B cell (primary cell): Measurements from ENCODE around the gene DTWD2. TPM values are rescaled to one million over a fixed set of nuclear protein-coding genes. Genes with fewer than 3 reads are reported as not detected.

ENCODE experiments used
- ATAC-seq: fragments of 200-7000 bp; cut with Tn5 transposase; one replicate; pipeline ENCODE4 v1.10.0; 2021; ENCODE audit warnings: low read depth, mild to moderate bottlenecking, moderate number of reproducible peaks, moderate library complexity
- CTCF ChIA-PET: fragments of 350-600 bp; sonication (Branson Sonifier 250); formaldehyde crosslinking; loops from one replicate; lab custom pipeline; 2021; ENCODE audit warnings: antibody characterized with exemption, inconsistent platforms; lab: Charles Lee
- POLR2A ChIA-PET: fragments of 350-600 bp; sonication (Branson Sonifier 250); formaldehyde crosslinking; loops from one replicate; lab custom pipeline; 2021; ENCODE audit warnings: antibody characterized with exemption; lab: Charles Lee
- DNase-seq: peaks from one replicate; pipeline ENCODE4 v3.0.0; 2013
- H2AFZ ChIP-seq: 2 replicates; pipeline ENCODE4 v1.6.1; 2012; ENCODE audit warnings: mild to moderate bottlenecking, low read depth, low read length; ENCODE audit not compliant: insufficient read depth, poor library complexity, severe bottlenecking
- H3K27ac ChIP-seq, 2 donors: 1 replicate in 1 of 2; 2 replicates in 1 of 2; pipeline ENCODE4 v1.5.1; 2012 to 2013; ENCODE audit warnings: low read length in 2 of 2, mild to moderate bottlenecking in 2 of 2, moderate library complexity in 1 of 2
- H3K27me3 ChIP-seq, 4 experiments: fragments of 200-600 bp in 1 of 4; sonication (generic) in 1 of 4; replicated peaks in 1 of 4; 1 replicate in 2 of 4; 2 replicates in 2 of 4; pipeline versions ENCODE4 v1.6.1 to v1.7.0; 2013 to 2016; ENCODE audit warnings: low read length in 3 of 4, mild to moderate bottlenecking in 2 of 4, mixed read lengths in 1 of 4, moderate library complexity in 1 of 4; ENCODE audit not compliant: insufficient read depth in 4 of 4, control insufficient read depth in 3 of 4; ENCODE audit errors: control extremely low read depth in 1 of 4
- H3K36me3 ChIP-seq, 2 experiments: replicated peaks in 1 of 2; 1 replicate in 1 of 2; 2 replicates in 1 of 2; pipeline versions ENCODE4 v1.6.1 to v1.7.1; 2013; ENCODE audit warnings: low read length in 1 of 2; ENCODE audit not compliant: insufficient read depth in 2 of 2, control insufficient read depth in 1 of 2; ENCODE audit errors: control extremely low read depth in 1 of 2, extremely low read depth in 1 of 2
- H3K4me1 ChIP-seq, 2 donors: fragments of 200-600 bp in 1 of 2; sonication (generic) in 1 of 2; 1 replicate in 1 of 2; 2 replicates in 1 of 2; pipeline versions ENCODE4 v1.5.1 to v1.6.1; 2013 to 2017; ENCODE audit warnings: low read length in 2 of 2; ENCODE audit not compliant: control insufficient read depth in 2 of 2, insufficient read depth in 2 of 2
- H3K4me2 ChIP-seq: replicated peaks from 2 replicates; pipeline ENCODE3; 2012; ENCODE audit warnings: mild to moderate bottlenecking, low read depth, low read length; ENCODE audit not compliant: poor library complexity, severe bottlenecking
- H3K4me3 ChIP-seq, 5 experiments: fragments of 200-600 bp in 1 of 5; sonication (generic) in 1 of 5; 1 replicate in 3 of 5; 2 replicates in 2 of 5; pipeline versions ENCODE4 v1.5.1 to v1.7.0; 2011 to 2016; ENCODE audit warnings: low read length in 4 of 5, mild to moderate bottlenecking in 4 of 5, low read depth in 2 of 5, control low read depth in 1 of 5, moderate library complexity in 1 of 5; ENCODE audit not compliant: insufficient read depth in 1 of 5; ENCODE audit errors: control extremely low read depth in 1 of 5, extremely low read depth in 1 of 5
- H3K79me2 ChIP-seq: fragments of 200-600 bp; sonication (generic); one replicate; pipeline ENCODE4 v1.6.0; 2016; ENCODE audit warnings: low read length; ENCODE audit not compliant: control insufficient read depth, insufficient read depth
- H3K9ac ChIP-seq: fragments of 200-600 bp; sonication (generic); 2 replicates; pipeline ENCODE4 v1.6.1; 2017; ENCODE audit warnings: mild to moderate bottlenecking, low read length, moderate library complexity
- H3K9me3 ChIP-seq, 3 donors: one replicate each; pipeline versions ENCODE4 v1.6.1 to v1.7.1; 2013; ENCODE audit warnings: low read length in 2 of 3; ENCODE audit not compliant: control insufficient read depth in 2 of 3, insufficient read depth in 1 of 3; ENCODE audit errors: control extremely low read depth in 1 of 3
- H4K20me1 ChIP-seq: 2 replicates; pipeline ENCODE4 v1.6.0; 2012; ENCODE audit warnings: mild to moderate bottlenecking, low read length; ENCODE audit not compliant: insufficient read depth, control insufficient read depth, poor library complexity, severe bottlenecking
- H3K27ac Mint-ChIP-seq: one replicate; pipeline ENCODE4 v1.8.0; 2021; ENCODE audit warnings: mixed read lengths
- H3K27me3 Mint-ChIP-seq: one replicate; pipeline ENCODE4 v1.8.0; 2021; ENCODE audit warnings: mixed read lengths
- H3K4me1 Mint-ChIP-seq: one replicate; pipeline ENCODE4 v1.8.0; 2021; ENCODE audit warnings: mixed read lengths
- H3K4me3 Mint-ChIP-seq: one replicate; pipeline ENCODE4 v1.8.0; 2021; ENCODE audit warnings: mixed read lengths
- H3K9me3 Mint-ChIP-seq: one replicate; pipeline ENCODE4 v1.8.0; 2022; ENCODE audit warnings: mixed read lengths; ENCODE audit not compliant: insufficient read depth
- CTCF ChIP-seq: fragments of 200-600 bp; IDR thresholded peaks from one replicate; pipeline ENCODE4 v1.8.0; 2022; ENCODE audit warnings: antibody characterized with exemption, mild to moderate bottlenecking
- EZH2 ChIP-seq: IDR thresholded peaks from 2 replicates; pipeline ENCODE4 v1.6.1; 2012; ENCODE audit warnings: borderline replicate concordance, low read depth, mild to moderate bottlenecking, moderate library complexity, low read length; ENCODE audit not compliant: insufficient read depth, poor library complexity, severe bottlenecking
- WGBS: methylation state at CpG from one replicate; pipeline ENCODE4 v1.1.5; 2013; ENCODE audit warnings: missing lambda C conversion rate; ENCODE audit not compliant: insufficient coverage; 5-methylcytosine and 5-hydroxymethylcytosine counted together
- intact Hi-C: fragments of 100-400 bp; cut with micrococcal nuclease; formaldehyde crosslinking; loops from one replicate; pipeline ENCODE4 v1.10.0; 2022
- polyA plus RNA-seq: library from polyadenylated mRNA; depleted of rRNA; stranded (reverse); fragments of >200 nt; gene quantifications from 2 replicates; pipeline ENCODE4 v1.2.3, GENCODE V29; 2012
- total RNA-seq, 2 donors: library from RNA; stranded (reverse); fragments of 120-200 nt in 1 of 2; gene quantifications; 1 replicate in 1 of 2; 2 replicates in 1 of 2; pipeline versions ENCODE4 v1.2.3 to v1.2.4, GENCODE V29; 2013 to 2022

DTWD2 gene
- total and polyA plus RNA-seq, 2 donors (not counting 1 experiment from before 2014, with no cell fraction given), result 3.7 to 6.0 TPM

GRCh38 chr5:119033135-119033534 lies 44.8 kb upstream of the DTWD2 start:
- DNase-seq (peak; percentile 21), ATAC-seq (no peak)
- no peak for TF ChIP-seq CTCF
- no peak for TF ChIP-seq EZH2
- H3K4me3 Mint-ChIP-seq, result peak overlapping the region; percentile 42
- peak overlapping the region; percentile 95 for H3K27ac Mint-ChIP-seq
- H3K4me1 Mint-ChIP-seq, result peaks cover 43% of the 10 kb centered on the region
- Histone ChIP-seq H2AFZ (peak overlapping the region; percentile 68), H3K9me3 (peaks cover 0 to 4% (median 0%) of the 10 kb centered on the region in 3 donors), H3K27me3 (no peaks in the 10 kb centered on the region), H3K4me3 (peak overlapping the region in 1 of 5 experiments; percentile 48), H4K20me1 (no peaks in the 10 kb centered on the region), H3K4me1 (peaks cover 37 to 51% of the 10 kb centered on the region in 2 donors), H3K4me2 (peak overlapping the region; percentile 62), H3K79me2 (no peaks in the 10 kb centered on the region), H3K27ac (peak overlapping the region; percentile 82 to 83), H3K9ac (peak overlapping the region; percentile 50), H3K36me3 (no peaks in the 10 kb centered on the region)
- no peaks in the 10 kb centered on the region for H3K27me3 Mint-ChIP-seq
- peaks cover 2% of the 10 kb centered on the region for H3K9me3 Mint-ChIP-seq
- ChIA-PET POLR2A (interaction anchor here (1.7 kb wide), 1 partner anchor 38 kb away, joined by 10 read pairs; the partner anchor contains the start of gene DMXL1), CTCF (interaction anchor here (1.0 to 2.7 kb wide), 7 partner anchors 9 to 401 kb away, joined by 3 to 8 read pairs (median 4); partner anchors contain the start of genes DMXL1 and DTWD2)
- WGBS, result 100% methylated on average over 3 of the region's 3 CpGs
- intact Hi-C loops, result loop anchor here (2.0 to 5.0 kb wide), 2 partner anchors 14 to 244 kb away; no protein-coding TSS in a partner anchor

- Mint-ChIP-seq H3K4me1 (peaks cover 46% of the 10 kb centered on the region), H3K9me3 (peaks cover 2% of the 10 kb centered on the region), H3K27ac (peak overlapping the region; percentile 95), H3K27me3 (no peaks in the 10 kb centered on the region), H3K4me3 (peak overlapping the region; percentile 61)
- WGBS, result no CpG with 5 or more reads among the region's 3 CpGs
- Histone ChIP-seq H3K27ac (peak overlapping the region; percentile 82 to 83), H3K9ac (peak overlapping the region; percentile 50), H2AFZ (peak overlapping the region; percentile 68), H3K36me3 (no peaks in the 10 kb centered on the region), H4K20me1 (no peaks in the 10 kb centered on the region), H3K4me3 (peak overlapping the region in 2 of 5 experiments; percentile 10 to 48), H3K79me2 (no peaks in the 10 kb centered on the region), H3K4me1 (peaks cover 38 to 52% of the 10 kb centered on the region in 2 donors), H3K4me2 (peak overlapping the region; percentile 62), H3K9me3 (peaks cover 0 to 4% (median 0%) of the 10 kb centered on the region in 3 donors), H3K27me3 (no peaks in the 10 kb centered on the region)
- intact Hi-C loops, result loop anchor here (1.0 to 5.0 kb wide), 3 partner anchors 14 to 245 kb away; no protein-coding TSS in a partner anchor
- DNase-seq (peak; percentile 63), ATAC-seq (peak; percentile 34)
- ChIA-PET CTCF (interaction anchor here (1.0 to 2.7 kb wide), 6 partner anchors 9 to 402 kb away, joined by 3 to 8 read pairs (median 4); partner anchors contain the start of gene DTWD2), POLR2A (interaction anchor here (0.6 to 1.7 kb wide), 2 partner anchors 38 to 402 kb away, joined by 4 to 10 read pairs; partner anchors contain the start of gene DMXL1)
- no peak for TF ChIP-seq EZH2
- no peak for TF ChIP-seq CTCF
These were observed 44.3 kb upstream of the DTWD2 start for GRCh38 chr5:119032656-119033055.
